Peyer's patch (tissue), 4 donors: ENCODE data around the gene LIPT2. TPM values are rescaled to one million over a fixed set of nuclear protein-coding genes. Genes with fewer than 3 reads are reported as not detected.
"Not testable (repeated sequence)": the region's sequence is repeated elsewhere in the genome, so short reads cannot be mapped to it uniquely, and the experiment has no call there.

ENCODE experiments used
- DNase-seq, 3 donors: peaks; one replicate each; pipeline ENCODE4 v3.0.0-alpha.2; 2017 to 2019
- H3K27ac ChIP-seq, 4 donors: fragments of 200-600 bp; sonication (generic); one replicate each; pipeline ENCODE4 v1.5.1; 2016 to 2019
- H3K27me3 ChIP-seq, 2 donors: fragments of 200-600 bp; sonication (generic); one replicate each; pipeline ENCODE4 v1.5.1; 2019
- H3K36me3 ChIP-seq, 3 donors: fragments of 200-600 bp; sonication (generic); one replicate each; pipeline ENCODE4 v1.5.1; 2016 to 2019
- H3K4me1 ChIP-seq, 4 donors: fragments of 200-600 bp; sonication (generic); one replicate each; pipeline ENCODE4 v1.5.1; 2016 to 2019
- H3K4me3 ChIP-seq, 4 donors: fragments of 200-600 bp; sonication (generic); 1 replicate in 3 of 4; 2 replicates in 1 of 4; pipeline ENCODE4 v1.5.1; 2016 to 2019; ENCODE audit warnings: mild to moderate bottlenecking in 1 of 4
- H3K9me3 ChIP-seq, 4 donors: fragments of 200-600 bp; sonication (generic); one replicate each; pipeline ENCODE4 v1.5.1; 2016 to 2019; ENCODE audit warnings: mild to moderate bottlenecking in 1 of 4
- POLR2A ChIP-seq, 2 donors: fragments of 450-650 bp; IDR thresholded peaks; one replicate each; pipeline ENCODE4 v1.5.1; 2017; ENCODE audit warnings: antibody characterized with exemption in 2 of 2, mild to moderate bottlenecking in 2 of 2, moderate library complexity in 2 of 2
- total RNA-seq, 4 donors: library from RNA; depleted of rRNA; stranded (reverse); fragments of >200 nt; gene quantifications; one replicate each; pipeline ENCODE4 v1.1.0, GENCODE V29; 2016
- TF ChIP-seq, protein P1 (sequence below), 6 experiments: fragments of 450-650 bp in 4 of 6; fragments of 200-600 bp in 2 of 6; sonication (generic) in 1 of 6; IDR thresholded peaks; one replicate each; pipeline ENCODE4 v1.5.1; 2017 to 2019; ENCODE audit warnings: antibody characterized with exemption in 6 of 6, mild to moderate bottlenecking in 3 of 6, moderate library complexity in 1 of 6

The LIPT2 gene
- total RNA-seq, 4 donors from 2014 or later: 7.5 to 9.6 (median 7.9) TPM; not detected in 1

DNA sequence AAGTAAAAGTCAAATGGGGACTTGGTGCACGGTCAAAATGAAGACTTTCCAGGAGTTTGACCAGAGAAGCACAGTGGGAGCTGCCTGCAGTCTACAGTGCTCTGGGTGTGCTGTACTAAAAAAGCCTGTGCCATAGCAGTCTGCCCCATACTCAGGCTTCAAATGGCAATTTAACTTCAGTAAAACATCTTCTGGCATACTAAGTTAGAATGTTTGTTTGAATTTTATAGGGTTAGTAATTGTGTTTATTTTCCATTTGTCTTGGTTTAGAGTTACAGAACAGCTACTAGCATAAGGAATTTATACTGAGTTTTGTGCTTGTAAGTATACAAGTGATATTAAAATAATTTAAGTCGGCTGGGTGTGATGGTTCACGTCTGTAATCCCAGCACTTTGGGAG, 29.3 kb upstream of the LIPT2 start:
- Histone ChIP-seq H3K27ac (no peak overlapping the region), H3K9me3 (no peaks in the 10 kb centered on the region), H3K27me3 (no peaks in the 10 kb centered on the region), H3K4me3 (no peak overlapping the region), H3K4me1 (no peaks in the 10 kb centered on the region), H3K36me3 (no peaks in the 10 kb centered on the region)
- TF ChIP-seq, protein P1, sequence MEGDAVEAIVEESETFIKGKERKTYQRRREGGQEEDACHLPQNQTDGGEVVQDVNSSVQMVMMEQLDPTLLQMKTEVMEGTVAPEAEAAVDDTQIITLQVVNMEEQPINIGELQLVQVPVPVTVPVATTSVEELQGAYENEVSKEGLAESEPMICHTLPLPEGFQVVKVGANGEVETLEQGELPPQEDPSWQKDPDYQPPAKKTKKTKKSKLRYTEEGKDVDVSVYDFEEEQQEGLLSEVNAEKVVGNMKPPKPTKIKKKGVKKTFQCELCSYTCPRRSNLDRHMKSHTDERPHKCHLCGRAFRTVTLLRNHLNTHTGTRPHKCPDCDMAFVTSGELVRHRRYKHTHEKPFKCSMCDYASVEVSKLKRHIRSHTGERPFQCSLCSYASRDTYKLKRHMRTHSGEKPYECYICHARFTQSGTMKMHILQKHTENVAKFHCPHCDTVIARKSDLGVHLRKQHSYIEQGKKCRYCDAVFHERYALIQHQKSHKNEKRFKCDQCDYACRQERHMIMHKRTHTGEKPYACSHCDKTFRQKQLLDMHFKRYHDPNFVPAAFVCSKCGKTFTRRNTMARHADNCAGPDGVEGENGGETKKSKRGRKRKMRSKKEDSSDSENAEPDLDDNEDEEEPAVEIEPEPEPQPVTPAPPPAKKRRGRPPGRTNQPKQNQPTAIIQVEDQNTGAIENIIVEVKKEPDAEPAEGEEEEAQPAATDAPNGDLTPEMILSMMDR (IDR thresholded peaks at IDR 0.05): no peak
- no peak for TF ChIP-seq POLR2A (IDR thresholded peaks at IDR 0.05)
- no peak for DNase-seq

DNA sequence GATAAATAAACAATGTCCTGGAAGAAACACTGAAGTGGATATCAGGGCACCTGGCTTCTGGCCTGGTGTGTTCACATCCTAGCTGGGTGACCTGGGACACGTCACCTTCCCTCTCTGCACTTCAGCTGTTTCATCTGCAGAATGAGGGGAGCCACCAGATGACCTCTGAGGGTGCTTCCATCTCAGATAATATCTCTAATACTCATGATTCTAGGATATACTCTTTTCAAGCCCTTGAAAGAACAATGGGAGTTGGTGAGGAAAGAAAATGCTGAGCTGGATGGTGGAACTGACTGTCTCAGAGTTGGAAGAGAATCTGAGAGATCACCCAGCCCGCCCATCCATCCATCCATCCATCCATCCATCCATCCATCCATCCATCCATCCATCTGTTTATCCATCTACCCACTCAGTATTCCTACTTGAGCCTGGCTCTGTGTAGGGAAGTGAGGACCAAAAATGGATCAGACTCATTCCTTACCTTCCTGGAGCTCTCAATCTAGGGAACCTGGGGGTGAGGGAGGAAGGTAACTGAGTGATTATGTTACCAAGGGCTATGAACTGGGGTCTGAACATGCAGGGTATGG, 28.2 kb upstream of the LIPT2 start:
- DNase-seq: no peak
- Histone ChIP-seq H3K4me3 (no peak overlapping the region), H3K4me1 (no peaks in the 10 kb centered on the region), H3K27me3 (no peaks in the 10 kb centered on the region), H3K27ac (no peak overlapping the region), H3K9me3 (no peaks in the 10 kb centered on the region), H3K36me3 (no peaks in the 10 kb centered on the region)
- TF ChIP-seq POLR2A (IDR thresholded peaks at IDR 0.05): no peak
- TF ChIP-seq, protein P1 (IDR thresholded peaks at IDR 0.05): no peak

DNA sequence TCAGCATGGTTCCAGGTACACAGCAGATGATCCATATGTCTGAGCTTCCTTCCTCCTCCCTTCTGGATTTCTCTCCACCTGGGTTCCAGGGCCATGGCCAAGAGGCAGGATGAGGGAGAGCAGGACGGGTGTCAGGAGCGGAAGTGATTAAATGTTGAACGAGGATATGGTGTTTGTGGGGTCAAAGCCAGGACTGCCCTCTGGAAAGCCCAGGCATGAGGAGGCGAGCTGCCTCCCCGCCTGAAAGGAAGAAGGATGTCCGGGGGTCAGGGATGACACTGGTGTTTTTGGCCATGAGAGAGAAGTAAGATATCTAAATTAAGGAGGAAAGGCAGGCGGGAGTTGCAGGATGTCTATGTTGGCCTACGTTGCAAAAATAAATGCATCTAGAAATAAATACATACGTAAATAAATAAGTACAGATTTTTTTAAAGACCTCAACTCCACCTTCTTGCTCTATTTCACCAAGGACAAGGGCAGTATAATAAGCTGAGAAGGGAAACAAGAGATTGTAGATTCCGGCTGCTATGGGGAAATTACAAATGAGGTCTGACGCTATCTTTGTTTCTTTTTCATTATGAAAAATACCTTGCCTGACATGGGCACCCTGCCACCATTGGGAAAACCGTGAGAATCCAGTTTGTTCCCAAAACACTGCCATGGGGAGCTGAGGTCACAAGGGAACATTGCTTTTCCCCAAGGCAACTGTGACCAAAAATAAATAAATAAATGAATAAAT, 27.6 kb upstream of the LIPT2 start:
- Histone ChIP-seq H3K27ac (no peak overlapping the region), H3K4me3 (no peak overlapping the region)

DNA sequence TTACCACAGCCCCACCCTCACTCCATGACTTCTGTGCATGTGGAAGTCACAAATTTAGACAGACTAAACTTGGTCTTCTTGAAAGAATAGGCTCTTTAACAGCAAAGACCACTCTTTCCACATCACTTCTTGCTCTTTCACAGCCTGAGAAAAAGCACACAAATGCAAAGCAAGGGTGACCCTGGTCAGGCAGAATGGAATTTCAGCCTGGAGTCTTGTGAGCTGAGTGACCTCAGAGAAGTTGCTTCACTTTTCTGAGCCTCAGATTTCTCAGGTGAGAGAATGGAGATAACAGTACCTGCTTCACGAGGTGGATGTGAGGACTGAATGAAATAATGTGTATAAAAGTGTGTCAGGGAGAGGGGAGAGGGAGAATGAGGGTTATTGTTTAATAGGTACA, 26.8 kb upstream of the LIPT2 start:
- H3K9me3 ChIP-seq: no peaks in the 10 kb centered on the region
- H3K36me3 ChIP-seq: no peaks in the 10 kb centered on the region
- H3K27me3 ChIP-seq: no peaks in the 10 kb centered on the region
- no peak for TF ChIP-seq POLR2A (IDR thresholded peaks at IDR 0.05)
- TF ChIP-seq, protein P1 (IDR thresholded peaks at IDR 0.05): no peak
- no peak for DNase-seq
- H3K4me3 ChIP-seq: no peak overlapping the region
- no peaks in the 10 kb centered on the region for H3K4me1 ChIP-seq
- H3K27ac ChIP-seq: no peak overlapping the region

More for the DNA sequence above, 27.6 kb upstream of the LIPT2 start:
- Histone ChIP-seq H3K27me3 (no peaks in the 10 kb centered on the region), H3K36me3 (no peaks in the 10 kb centered on the region), H3K9me3 (no peaks in the 10 kb centered on the region), H3K4me1 (no peaks in the 10 kb centered on the region)
- TF ChIP-seq, protein P1 (IDR thresholded peaks at IDR 0.05): no peak
- no peak for TF ChIP-seq POLR2A (IDR thresholded peaks at IDR 0.05)
- DNase-seq: no peak

DNA sequence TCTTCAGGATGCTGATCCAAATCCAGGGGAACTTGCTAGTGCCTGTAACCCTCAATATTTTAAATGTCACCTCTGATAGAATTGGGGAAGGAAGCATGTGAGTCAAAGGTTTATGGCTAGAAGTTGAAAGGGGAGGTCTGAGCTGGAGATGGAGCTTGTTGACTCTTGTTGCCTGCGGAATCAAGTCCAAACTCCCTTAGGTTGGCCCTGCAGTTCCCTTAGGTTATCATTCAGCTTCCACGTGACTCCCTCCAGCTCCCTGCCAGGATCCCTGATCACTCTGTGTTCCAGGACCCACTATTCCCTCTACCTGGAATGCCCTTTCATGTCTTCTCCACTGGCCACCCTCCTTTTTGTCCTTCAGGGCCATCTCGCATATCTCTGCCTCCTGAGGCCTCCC, 26.2 kb upstream of the LIPT2 start:
- Histone ChIP-seq H3K4me3 (no peak overlapping the region), H3K4me1 (no peaks in the 10 kb centered on the region), H3K9me3 (no peaks in the 10 kb centered on the region), H3K27me3 (no peaks in the 10 kb centered on the region), H3K36me3 (no peaks in the 10 kb centered on the region), H3K27ac (no peak overlapping the region)
- no peak for DNase-seq
- no peak for TF ChIP-seq POLR2A (IDR thresholded peaks at IDR 0.05)
- TF ChIP-seq, protein P1 (IDR thresholded peaks at IDR 0.05): no peak

DNA sequence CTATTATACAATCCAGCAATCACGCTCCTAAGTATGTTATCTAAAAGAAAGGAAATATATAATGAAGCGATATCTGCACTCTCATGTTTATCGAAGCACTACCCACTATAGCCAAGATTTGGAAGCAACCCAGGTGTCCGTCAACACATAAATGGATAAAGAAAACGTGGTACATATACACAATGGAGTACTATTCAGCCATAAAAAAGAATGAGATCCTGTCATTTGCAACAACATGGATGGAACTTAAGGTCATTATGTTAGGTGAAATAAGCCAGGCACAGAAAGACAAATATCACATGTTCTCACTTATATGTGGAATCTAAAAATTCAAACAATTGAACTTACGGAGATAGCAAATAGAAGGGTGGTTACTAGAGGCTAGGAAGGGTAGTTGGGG, 24.1 kb upstream of the LIPT2 start:
- not testable (repeated sequence) for H3K4me1 ChIP-seq, H3K4me3 ChIP-seq, H3K36me3 ChIP-seq, H3K9me3 ChIP-seq, H3K27ac ChIP-seq, H3K27me3 ChIP-seq, DNase-seq
